T-helper 22 cell (primary cell): ENCODE results near the gene DIP2B.

ENCODE experiments used
- DNase-seq: peaks from one replicate; pipeline ENCODE4 v3.0.0-alpha.2; 2020; ENCODE audit warnings: low read depth

DIP2B gene

DNA sequence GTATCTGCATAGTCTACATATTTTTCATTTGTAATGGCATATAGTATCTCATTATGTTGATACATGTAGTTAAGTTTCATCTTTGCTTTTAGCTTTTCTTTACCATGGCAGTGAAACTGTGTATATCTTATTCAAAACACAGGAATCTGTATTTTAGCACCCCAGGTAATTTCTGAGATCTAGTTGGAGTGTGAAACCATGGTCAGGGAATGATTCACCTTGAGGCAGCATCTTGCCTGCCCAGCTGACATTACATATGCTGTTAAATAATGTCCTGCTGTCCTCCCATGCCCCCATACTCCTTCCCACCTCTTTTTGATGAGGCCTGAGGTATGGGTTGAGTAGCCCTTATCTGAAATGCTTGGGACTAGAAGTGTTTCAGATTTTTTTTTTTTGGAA lies 133.7 kb downstream of the DIP2B start:
- no peak for DNase-seq

GRCh38 chr12:50639721-50640120 lies 134.9 kb downstream of the DIP2B start:
- DNase-seq, result no peak

DNA sequence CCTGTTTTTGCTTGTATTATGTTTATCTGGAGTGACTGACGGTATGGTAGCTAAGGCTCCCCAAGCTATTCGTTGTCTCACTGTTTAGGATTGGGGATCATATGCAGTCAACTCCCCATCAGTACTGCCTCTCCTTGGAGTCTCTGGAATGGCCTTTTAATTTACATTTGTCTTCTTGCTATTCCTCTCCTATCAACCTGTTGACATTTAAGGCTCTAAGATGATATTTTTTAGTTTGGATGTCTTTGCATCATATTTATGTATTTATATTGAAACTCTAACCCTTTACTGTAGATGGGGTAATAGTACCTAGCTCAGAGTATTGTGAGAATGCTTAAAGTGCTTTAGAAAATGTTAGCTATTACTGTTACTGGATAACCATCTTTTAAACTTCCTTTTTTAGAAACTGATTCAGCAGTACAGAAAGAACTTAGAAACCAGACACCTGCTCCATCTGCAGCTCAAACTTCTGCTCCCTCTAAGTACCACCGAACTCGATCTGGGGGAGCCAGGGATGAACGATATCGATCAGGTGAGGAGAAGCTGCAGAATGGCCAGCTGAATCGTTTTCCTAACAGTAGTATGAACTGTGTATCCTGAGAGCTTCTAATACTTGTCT lies 135.6 kb downstream of the DIP2B start:
- DNase-seq, result no peak

- no peak for DNase-seq
Observed at GRCh38 chr12:50641566-50641965, 136.8 kb downstream of the DIP2B start.

DNA sequence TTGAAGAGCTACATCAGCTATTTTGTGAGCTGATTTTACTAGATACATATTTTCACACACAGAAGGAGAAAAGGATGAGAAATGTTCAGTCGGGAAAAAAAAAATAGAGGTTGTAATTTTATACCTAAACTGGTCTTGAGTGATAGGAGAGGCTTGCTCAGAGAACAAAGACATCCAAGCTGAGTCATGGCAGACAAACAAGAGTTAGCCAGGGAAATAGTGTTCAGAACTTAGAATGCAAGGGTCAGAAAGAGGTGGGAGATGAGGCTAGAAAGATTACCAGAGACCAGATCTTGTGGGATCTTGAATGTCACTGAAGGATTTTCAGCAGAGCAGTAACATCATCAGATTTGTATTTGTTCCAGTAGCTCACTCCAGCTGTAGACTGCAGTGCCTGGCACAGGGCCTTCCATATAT lies 137.3 kb downstream of the DIP2B start:
- no peak for DNase-seq

- DNase-seq, result no peak
Observed at GRCh38 chr12:50642761-50643160, 138.0 kb downstream of the DIP2B start.

- no peak for DNase-seq
Observed at GRCh38 chr12:50647031-50647430, 142.2 kb downstream of the DIP2B start.

- no peak for DNase-seq
Observed at GRCh38 chr12:50647479-50647878, 142.7 kb downstream of the DIP2B start.

GRCh38 chr12:50650285-50650684 lies 145.5 kb downstream of the DIP2B start:
- no peak for DNase-seq

DNA sequence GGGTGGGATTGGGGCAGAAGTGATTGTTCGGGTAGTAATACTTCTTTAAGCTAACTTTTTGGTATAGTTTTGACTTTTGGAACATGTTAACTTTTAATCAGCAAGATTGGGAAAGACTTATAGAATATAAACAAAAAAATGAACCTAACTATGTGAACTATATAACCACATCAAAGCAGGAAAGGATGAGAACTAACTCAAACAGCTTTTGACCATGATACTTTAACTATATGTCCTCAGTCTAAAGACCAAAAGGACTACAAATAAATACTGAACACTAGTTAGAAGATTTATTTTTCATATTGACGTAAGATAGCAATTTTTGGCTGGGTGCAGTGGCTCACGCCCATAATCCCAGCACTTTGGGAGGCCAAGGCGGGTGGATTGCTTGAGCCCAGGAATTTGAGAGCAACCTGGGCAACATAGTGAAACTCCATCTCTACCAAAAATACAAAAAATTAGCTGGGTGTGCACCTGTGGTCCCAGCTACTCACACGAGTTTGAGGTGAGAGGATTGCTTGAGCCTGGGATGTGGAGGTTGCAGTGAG lies 150.7 kb downstream of the DIP2B start:
- no peak for DNase-seq

GRCh38 chr12:50659260-50659659 lies 154.5 kb downstream of the DIP2B start:
- DNase-seq, result no peak

- no peak for DNase-seq
Observed at GRCh38 chr12:50659690-50660424, 155.1 kb downstream of the DIP2B start.

- DNase-seq, result no peak
Observed at GRCh38 chr12:50660425-50660822, 155.6 kb downstream of the DIP2B start.

GRCh38 chr12:50661300-50662115 lies 156.7 kb downstream of the DIP2B start:
- DNase-seq, result no peak

DNA sequence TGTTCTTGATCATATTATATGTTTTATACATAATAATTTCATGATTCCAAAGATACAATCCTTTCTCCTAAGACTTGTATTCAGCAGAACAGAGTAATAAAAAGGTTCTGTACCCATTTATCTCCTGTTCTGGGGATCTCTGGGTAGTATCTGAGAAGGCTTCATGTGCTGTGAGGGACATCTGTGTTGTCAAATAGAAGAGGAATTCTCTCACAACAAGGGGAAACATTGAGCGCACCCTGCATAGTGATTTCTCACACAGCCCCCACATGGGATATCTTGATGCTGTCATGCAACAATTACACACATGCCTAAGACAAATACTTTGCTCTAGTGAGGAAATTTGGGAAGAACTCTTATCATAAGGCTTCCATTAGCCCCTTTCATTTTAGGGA lies 157.3 kb downstream of the DIP2B start:
- no peak for DNase-seq

DNA sequence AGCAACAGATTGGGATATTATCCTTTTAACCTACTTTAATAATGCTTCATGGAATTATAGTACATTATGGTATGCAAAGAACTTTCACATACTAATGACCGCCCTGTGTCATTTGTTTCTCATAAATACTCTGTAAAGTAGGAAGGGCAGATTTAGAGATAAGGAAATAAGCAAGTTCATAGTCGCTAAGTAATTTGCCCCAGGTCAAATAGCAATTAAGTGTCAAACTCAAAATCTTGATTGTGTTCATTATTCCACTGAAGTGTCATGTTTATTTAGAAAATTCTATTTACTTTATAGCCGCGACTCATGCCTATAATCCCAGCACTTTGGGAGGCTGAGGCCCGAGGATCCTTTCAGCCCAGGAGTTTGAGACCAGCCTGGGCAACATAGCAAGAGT lies 160.4 kb downstream of the DIP2B start:
- DNase-seq, result no peak

DNA sequence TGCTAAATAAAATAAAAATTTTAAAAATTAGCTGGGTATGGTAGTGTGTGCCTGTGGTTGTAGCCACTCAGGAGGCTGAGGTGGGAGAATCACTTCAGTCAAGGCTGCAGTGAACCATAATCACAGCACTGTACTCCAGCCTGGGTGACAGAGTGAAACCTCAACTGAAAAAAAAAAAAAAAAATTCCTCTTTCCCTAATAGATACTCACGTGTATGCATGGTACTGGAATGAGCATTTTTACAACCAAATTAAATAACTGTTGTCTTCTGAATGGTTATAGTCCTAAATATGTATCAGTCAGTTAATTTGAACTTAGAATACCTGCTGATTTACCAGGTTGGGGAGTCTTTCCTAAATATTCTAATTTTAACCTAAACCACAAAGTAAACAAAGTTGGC lies 160.8 kb downstream of the DIP2B start:
- DNase-seq, result no peak

GRCh38 chr12:50666023-50666422 lies 161.2 kb downstream of the DIP2B start:
- no peak for DNase-seq

DNA sequence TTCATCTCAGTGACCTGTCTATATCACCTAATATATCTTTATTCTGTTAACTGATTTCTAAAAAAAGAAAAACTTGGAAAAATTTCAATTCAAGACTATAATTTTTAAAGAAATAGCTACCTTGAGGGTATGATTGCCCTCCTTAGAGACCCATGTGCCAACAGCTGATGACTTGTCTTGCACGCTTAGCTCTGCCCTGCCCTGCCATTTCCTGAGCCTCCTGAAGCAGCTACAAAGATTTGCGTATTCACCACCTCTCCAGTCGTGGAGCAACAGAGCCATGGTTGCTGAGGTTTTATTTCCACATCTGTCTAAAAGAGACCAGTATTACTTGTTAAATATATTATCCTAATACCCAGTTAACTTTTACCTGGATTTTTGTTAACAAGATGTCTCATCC lies 167.4 kb downstream of the DIP2B start:
- DNase-seq, result no peak

DNA sequence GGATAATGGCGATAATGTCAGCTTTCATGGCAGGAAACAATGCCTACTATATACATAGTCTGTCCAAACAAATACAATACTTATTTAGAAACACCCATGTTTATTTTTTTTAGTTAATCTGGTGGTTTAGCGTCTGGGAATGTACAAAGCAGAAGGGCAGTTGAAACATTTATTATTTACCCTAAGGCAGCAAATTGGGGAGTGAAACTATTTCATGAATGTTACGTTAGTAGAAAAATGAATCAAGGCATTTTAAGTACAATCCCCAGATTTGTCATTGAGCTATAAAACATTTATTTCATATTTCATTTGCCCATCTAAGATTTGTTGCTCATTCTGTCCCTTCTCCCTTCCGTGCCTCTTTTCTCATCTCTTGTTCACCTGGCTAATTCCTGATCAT lies 172.0 kb downstream of the DIP2B start:
- DNase-seq, result no peak

- no peak for DNase-seq
Observed at GRCh38 chr12:50677858-50678257, 173.1 kb downstream of the DIP2B start.

DNA sequence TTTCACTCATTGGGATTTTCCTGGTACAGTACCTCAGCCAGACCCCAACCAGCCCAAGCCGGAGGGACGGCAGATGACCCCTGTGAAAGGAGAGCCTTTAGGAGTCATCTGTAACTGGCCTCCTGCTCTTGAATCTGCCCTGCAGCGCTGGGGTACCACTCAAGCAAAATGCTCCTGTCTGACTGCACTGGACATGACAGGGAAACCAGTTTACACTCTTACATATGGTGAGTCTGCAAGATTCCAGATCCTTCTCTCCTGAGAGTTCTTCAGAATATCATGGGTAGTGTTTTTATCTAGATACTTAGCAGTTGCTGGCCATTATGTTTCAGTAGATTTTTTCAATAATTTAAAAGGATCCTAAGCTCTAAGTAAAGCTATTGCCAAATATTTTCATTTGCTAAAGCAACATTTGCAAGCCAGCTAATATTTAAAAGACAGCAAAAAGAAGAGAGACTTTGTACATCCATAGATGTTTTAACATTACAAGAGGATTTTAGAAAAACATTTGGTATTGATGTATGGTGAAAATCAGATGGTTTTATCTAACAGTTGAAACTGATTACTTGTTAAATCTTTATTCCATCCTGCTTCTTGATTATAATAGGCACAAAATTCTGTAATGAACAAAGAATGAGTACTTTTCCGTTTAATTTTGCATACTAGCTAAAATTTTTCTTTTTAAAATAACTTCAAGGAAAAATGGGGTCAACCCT lies 174.0 kb downstream of the DIP2B start:
- no peak for DNase-seq
